HG03045 (cell line): ENCODE measurements around the gene LNX2.

Source experiments
- ATAC-seq: cut with Tn5 transposase; IDR thresholded peaks from one replicate; pipeline ENCODE4 v1.9.1; 2021; ENCODE audit warnings: mild to moderate bottlenecking, moderate library complexity; ENCODE audit not compliant: unreplicated experiment

The LNX2 gene

GRCh38 chr13:27620377-27621115, at the start of gene LNX2:
Gene LNX2, minus strand, starts transcription at chr13:27620529. Its CDS starts 38,826 bp downstream, at chr13:27581703.
- ATAC-seq, result peak; percentile 90

GRCh38 chr13:27667946-27668345, 47.6 kb upstream of the LNX2 start:
- ATAC-seq, result no peak

GRCh38 chr13:27666951-27667350, 46.6 kb upstream of the LNX2 start:
- no peak for ATAC-seq

- no peak for ATAC-seq
These were observed 45.4 kb upstream of the LNX2 start for GRCh38 chr13:27665761-27666160.

GRCh38 chr13:27665333-27665732, 45.0 kb upstream of the LNX2 start:
- ATAC-seq, result no peak

- ATAC-seq, result no peak
These were observed 43.6 kb upstream of the LNX2 start for GRCh38 chr13:27663947-27664346.

- no peak for ATAC-seq
These were observed 42.6 kb upstream of the LNX2 start for GRCh38 chr13:27662738-27663470.

GRCh38 chr13:27661017-27661416, 40.7 kb upstream of the LNX2 start:
- ATAC-seq, result no peak

- no peak for ATAC-seq
These were observed 40.2 kb upstream of the LNX2 start for GRCh38 chr13:27660511-27660910.

- no peak for ATAC-seq
These were observed 39.0 kb upstream of the LNX2 start for GRCh38 chr13:27659145-27659865.

GRCh38 chr13:27658546-27658945, 38.2 kb upstream of the LNX2 start:
- ATAC-seq, result no peak

GRCh38 chr13:27657724-27658123, 37.4 kb upstream of the LNX2 start:
- no peak for ATAC-seq

GRCh38 chr13:27654816-27655215, 34.5 kb upstream of the LNX2 start:
- no peak for ATAC-seq

GRCh38 chr13:27654059-27654458, 33.7 kb upstream of the LNX2 start:
- ATAC-seq, result no peak

- no peak for ATAC-seq
These were observed 30.0 kb upstream of the LNX2 start for GRCh38 chr13:27650312-27650711.

- ATAC-seq, result no peak
These were observed 24.0 kb upstream of the LNX2 start for GRCh38 chr13:27644302-27644701.

- ATAC-seq, result no peak
These were observed 23.2 kb upstream of the LNX2 start for GRCh38 chr13:27643334-27644132.

- no peak for ATAC-seq
These were observed 21.6 kb upstream of the LNX2 start for GRCh38 chr13:27641711-27642502.

- no peak for ATAC-seq
These were observed 18.9 kb upstream of the LNX2 start for GRCh38 chr13:27639186-27639585.

- no peak for ATAC-seq
These were observed 18.2 kb upstream of the LNX2 start for GRCh38 chr13:27638521-27638920.
